Mesendoderm (in vitro differentiated cells): ENCODE data around the gene UQCC3.
"Not testable (repeated sequence)": the region's sequence is repeated elsewhere in the genome, so short reads cannot be mapped to it uniquely, and the experiment has no call there.

ENCODE experiments used
- DNase-seq: peaks from one replicate; pipeline ENCODE4 v3.0.0; 2013
- H2AK5ac ChIP-seq: 2 replicates; pipeline ENCODE4 v1.6.1; 2013; ENCODE audit warnings: low read length, inconsistent platforms
- H2BK120ac ChIP-seq: 2 replicates; pipeline ENCODE4 v1.6.1; 2013; ENCODE audit warnings: low read depth, mild to moderate bottlenecking, low read length, moderate library complexity, mixed read lengths
- H2BK15ac ChIP-seq: replicated peaks from 2 replicates; pipeline ENCODE4 v1.6.1; 2013; ENCODE audit warnings: low read depth, mild to moderate bottlenecking, moderate library complexity
- H2BK5ac ChIP-seq: 2 replicates; pipeline ENCODE4 v1.6.1; 2013; ENCODE audit warnings: low read length, inconsistent platforms
- H3K18ac ChIP-seq: 2 replicates; pipeline ENCODE4 v1.6.1; 2013; ENCODE audit warnings: mild to moderate bottlenecking, low read length, mixed read lengths
- H3K23ac ChIP-seq: one replicate; pipeline ENCODE4 v1.6.1; 2013; ENCODE audit warnings: low read length
- H3K27ac ChIP-seq: 2 replicates; pipeline ENCODE4 v1.5.1; 2013; ENCODE audit warnings: low read depth, mild to moderate bottlenecking, inconsistent platforms, low read length, moderate library complexity
- H3K27me3 ChIP-seq: 2 replicates; pipeline ENCODE4 v1.6.1; 2013; ENCODE audit warnings: low read length, control low read depth, mild to moderate bottlenecking, inconsistent platforms; ENCODE audit not compliant: insufficient read depth, poor library complexity
- H3K36me3 ChIP-seq: 2 replicates; pipeline ENCODE4 v1.6.1; 2013; ENCODE audit warnings: low read length, inconsistent platforms; ENCODE audit not compliant: control insufficient read depth, insufficient read depth
- H3K4ac ChIP-seq: one replicate; pipeline ENCODE4 v1.6.1; 2013; ENCODE audit warnings: low read depth, mild to moderate bottlenecking, low read length, moderate library complexity
- H3K4me1 ChIP-seq: 2 replicates; pipeline ENCODE4 v1.6.1; 2013; ENCODE audit warnings: low read depth, low read length, inconsistent platforms; ENCODE audit not compliant: control insufficient read depth
- H3K4me2 ChIP-seq: 2 replicates; pipeline ENCODE4 v1.6.1; 2013; ENCODE audit warnings: low read length
- H3K4me3 ChIP-seq: 2 replicates; pipeline ENCODE4 v1.5.1; 2013; ENCODE audit warnings: mild to moderate bottlenecking, low read length
- H3K56ac ChIP-seq: one replicate; pipeline ENCODE4 v1.6.1; 2013; ENCODE audit warnings: low read length
- H3K79me1 ChIP-seq: 2 replicates; pipeline ENCODE4 v1.6.1; 2013; ENCODE audit warnings: low read length, inconsistent platforms
- H3K79me2 ChIP-seq: 2 replicates; pipeline ENCODE4 v1.6.1; 2013; ENCODE audit warnings: mild to moderate bottlenecking, low read length; ENCODE audit not compliant: control insufficient read depth, insufficient read depth
- H3K9ac ChIP-seq: 2 replicates; pipeline ENCODE4 v1.6.1; 2013; ENCODE audit warnings: low read length, inconsistent platforms
- H4K5ac ChIP-seq: one replicate; pipeline ENCODE4 v1.6.1; 2013; ENCODE audit warnings: low read length
- H4K8ac ChIP-seq: one replicate; pipeline ENCODE4 v1.6.1; 2013; ENCODE audit warnings: low read depth, mild to moderate bottlenecking, control low read depth, low read length, moderate library complexity
- WGBS: extraction: QIAGEN DNeasy Blood & Tissue Kit; methylation state at CpG from one replicate; pipeline ENCODE4 v1.1.7; 2013; ENCODE audit warnings: low lambda C conversion rate, missing lambda C conversion rate; ENCODE audit not compliant: insufficient coverage; ENCODE audit errors: extremely low coverage; 5-methylcytosine and 5-hydroxymethylcytosine counted together

UQCC3 gene

DNA sequence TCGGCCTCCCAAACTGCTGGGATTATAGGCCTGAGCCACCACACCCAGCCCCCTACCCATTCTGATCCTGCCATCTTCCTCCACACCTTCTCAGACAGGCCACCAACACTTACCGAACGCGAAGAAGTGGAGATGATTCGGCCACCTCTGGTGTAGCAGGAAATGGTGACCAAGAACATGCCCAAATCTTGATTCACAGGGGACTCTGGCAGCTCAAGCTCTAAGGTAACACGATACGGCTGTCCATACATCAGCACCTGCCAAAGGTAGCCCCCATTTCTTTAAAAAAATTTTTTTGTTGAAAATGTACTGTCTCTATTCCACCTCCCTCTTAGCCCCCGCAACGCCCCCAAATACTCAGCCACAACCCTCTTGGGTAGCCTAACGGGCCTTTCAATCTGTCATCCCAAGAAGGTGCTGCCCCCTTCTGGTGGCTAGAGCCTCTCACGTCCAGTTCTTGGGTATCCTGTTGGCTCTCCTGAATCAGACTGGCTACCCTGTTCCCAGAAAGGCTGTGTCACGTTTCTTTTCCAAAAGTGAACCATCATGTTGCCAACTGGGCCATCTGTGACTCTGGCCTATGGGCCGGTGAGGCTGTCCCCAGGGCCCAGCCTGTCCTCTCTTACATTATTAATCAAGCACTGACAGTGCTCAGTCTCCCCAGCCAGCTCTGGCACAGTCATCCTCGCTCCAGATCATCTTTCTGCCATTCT is 23.1 kb downstream of the UQCC3 start:
- Histone ChIP-seq H2AK5ac (no peak overlapping the region), H3K4me2 (no peak overlapping the region), H3K4me3 (no peak overlapping the region), H2BK5ac (no peak overlapping the region), H3K36me3 (peaks cover 4% of the 10 kb centered on the region), H2BK15ac (no peak overlapping the region), H3K4ac (no peak overlapping the region), H3K4me1 (no peaks in the 10 kb centered on the region), H3K9ac (no peak overlapping the region), H3K18ac (no peak overlapping the region), H3K23ac (no peak overlapping the region), H4K8ac (no peak overlapping the region), H2BK120ac (no peak overlapping the region), H4K5ac (no peak overlapping the region), H3K27ac (no peak overlapping the region), H3K56ac (no peak overlapping the region), H3K27me3 (no peaks in the 10 kb centered on the region), H3K79me1 (no peaks in the 10 kb centered on the region), H3K79me2 (no peaks in the 10 kb centered on the region)
- no CpG with 5 or more reads among the region's 14 CpGs for WGBS
- DNase-seq: peak; percentile 89

DNA sequence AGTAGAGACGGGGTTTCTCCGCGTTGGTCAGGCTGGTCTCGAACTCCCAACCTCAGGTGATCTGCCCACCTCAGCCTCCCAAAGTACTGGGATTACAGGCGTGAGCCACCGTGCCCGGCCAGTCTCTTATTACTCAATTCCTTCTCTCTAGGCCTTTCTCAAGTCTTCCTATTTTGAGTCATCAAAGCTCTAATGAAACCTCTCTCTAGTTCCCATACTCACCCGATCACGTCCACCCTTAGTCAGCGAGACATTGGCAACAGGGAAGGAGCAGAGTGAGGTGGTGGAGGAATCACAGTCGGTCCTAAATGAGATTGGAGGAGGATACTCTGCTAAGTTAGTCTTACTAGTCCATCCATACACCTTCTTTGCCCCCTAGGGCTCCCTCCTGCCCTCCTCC is 30.8 kb downstream of the UQCC3 start:
- Histone ChIP-seq H3K4me3 (no peak overlapping the region), H3K79me2 (peaks cover 9% of the 10 kb centered on the region), H2BK15ac (no peak overlapping the region), H2BK5ac (no peak overlapping the region), H3K27ac (no peak overlapping the region), H4K5ac (no peak overlapping the region), H3K4me1 (no peaks in the 10 kb centered on the region), H4K8ac (no peak overlapping the region), H3K36me3 (no peaks in the 10 kb centered on the region), H3K23ac (no peak overlapping the region), H3K27me3 (no peaks in the 10 kb centered on the region), H2AK5ac (no peak overlapping the region), H3K4ac (no peak overlapping the region), H3K4me2 (no peak overlapping the region), H3K18ac (no peak overlapping the region), H3K9ac (no peak overlapping the region), H3K56ac (no peak overlapping the region), H2BK120ac (no peak overlapping the region), H3K79me1 (peaks cover 7% of the 10 kb centered on the region)
- WGBS: no CpG with 5 or more reads among the region's 11 CpGs
- no peak for DNase-seq

DNA sequence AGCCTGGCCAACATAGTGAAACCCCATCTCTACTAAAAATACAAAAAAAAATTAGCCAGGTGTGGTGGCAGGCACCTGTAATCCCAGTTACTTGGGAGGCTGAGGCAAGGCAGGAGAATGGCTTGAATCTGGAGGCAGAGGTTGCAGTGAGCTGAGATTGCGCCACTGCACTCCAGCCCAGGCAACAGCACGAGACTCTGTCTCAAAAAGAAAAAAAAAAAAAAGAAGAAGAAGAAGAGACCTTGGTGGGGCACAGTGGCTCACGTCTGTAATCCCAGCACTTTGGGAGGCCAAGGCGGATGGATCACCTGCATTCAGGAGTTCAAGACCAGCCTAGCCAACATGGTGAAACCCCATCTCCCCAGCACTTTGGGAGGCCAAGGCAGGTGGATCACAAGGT is 32.4 kb downstream of the UQCC3 start:
- H3K56ac ChIP-seq, DNase-seq, H3K4me2 ChIP-seq, H3K79me2 ChIP-seq, H3K9ac ChIP-seq, H2BK5ac ChIP-seq, H3K27ac ChIP-seq, H3K23ac ChIP-seq, H4K8ac ChIP-seq, H3K79me1 ChIP-seq, H4K5ac ChIP-seq, H3K4ac ChIP-seq, H3K18ac ChIP-seq, H2BK120ac ChIP-seq, H3K4me3 ChIP-seq, H3K36me3 ChIP-seq, H3K27me3 ChIP-seq, H2BK15ac ChIP-seq, H3K4me1 ChIP-seq, H2AK5ac ChIP-seq: not testable (repeated sequence)
- no CpG with 5 or more reads among the region's 4 CpGs for WGBS

DNA sequence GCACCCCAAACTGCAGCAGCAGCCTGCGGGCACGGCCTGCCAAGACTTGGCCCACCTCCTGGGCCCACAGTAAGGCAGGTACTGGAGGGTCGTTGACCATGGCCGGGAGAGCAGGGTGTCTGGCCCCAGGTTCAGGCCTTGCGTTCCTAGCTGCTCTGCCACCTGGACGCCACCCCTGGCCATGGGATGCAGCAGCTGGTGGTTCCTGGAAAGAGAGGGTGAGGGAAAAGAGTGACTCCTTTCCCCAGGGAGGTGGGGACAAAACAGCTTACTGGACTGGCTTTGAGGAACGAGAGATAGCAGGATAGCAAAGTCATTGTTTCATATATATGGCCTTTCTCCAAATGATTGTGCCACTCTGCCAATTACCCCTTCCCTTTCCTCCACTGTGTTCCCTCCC is 33.9 kb downstream of the UQCC3 start:
- Histone ChIP-seq H2BK120ac (no peak overlapping the region), H3K18ac (no peak overlapping the region), H2BK15ac (no peak overlapping the region), H3K36me3 (no peaks in the 10 kb centered on the region), H4K8ac (no peak overlapping the region), H3K23ac (no peak overlapping the region), H3K9ac (peak overlapping the region; percentile 84), H3K27me3 (no peaks in the 10 kb centered on the region), H2BK5ac (no peak overlapping the region), H3K4me2 (peak overlapping the region; percentile 47), H3K4me1 (peaks cover 13% of the 10 kb centered on the region), H4K5ac (no peak overlapping the region), H3K27ac (no peak overlapping the region), H3K4ac (no peak overlapping the region), H3K56ac (peak overlapping the region; percentile 89), H3K79me1 (peaks cover 7% of the 10 kb centered on the region), H2AK5ac (no peak overlapping the region), H3K79me2 (peaks cover 9% of the 10 kb centered on the region), H3K4me3 (peak overlapping the region; percentile 83)
- peak; percentile 39 for DNase-seq
- no CpG with 5 or more reads among the region's 7 CpGs for WGBS

DNA sequence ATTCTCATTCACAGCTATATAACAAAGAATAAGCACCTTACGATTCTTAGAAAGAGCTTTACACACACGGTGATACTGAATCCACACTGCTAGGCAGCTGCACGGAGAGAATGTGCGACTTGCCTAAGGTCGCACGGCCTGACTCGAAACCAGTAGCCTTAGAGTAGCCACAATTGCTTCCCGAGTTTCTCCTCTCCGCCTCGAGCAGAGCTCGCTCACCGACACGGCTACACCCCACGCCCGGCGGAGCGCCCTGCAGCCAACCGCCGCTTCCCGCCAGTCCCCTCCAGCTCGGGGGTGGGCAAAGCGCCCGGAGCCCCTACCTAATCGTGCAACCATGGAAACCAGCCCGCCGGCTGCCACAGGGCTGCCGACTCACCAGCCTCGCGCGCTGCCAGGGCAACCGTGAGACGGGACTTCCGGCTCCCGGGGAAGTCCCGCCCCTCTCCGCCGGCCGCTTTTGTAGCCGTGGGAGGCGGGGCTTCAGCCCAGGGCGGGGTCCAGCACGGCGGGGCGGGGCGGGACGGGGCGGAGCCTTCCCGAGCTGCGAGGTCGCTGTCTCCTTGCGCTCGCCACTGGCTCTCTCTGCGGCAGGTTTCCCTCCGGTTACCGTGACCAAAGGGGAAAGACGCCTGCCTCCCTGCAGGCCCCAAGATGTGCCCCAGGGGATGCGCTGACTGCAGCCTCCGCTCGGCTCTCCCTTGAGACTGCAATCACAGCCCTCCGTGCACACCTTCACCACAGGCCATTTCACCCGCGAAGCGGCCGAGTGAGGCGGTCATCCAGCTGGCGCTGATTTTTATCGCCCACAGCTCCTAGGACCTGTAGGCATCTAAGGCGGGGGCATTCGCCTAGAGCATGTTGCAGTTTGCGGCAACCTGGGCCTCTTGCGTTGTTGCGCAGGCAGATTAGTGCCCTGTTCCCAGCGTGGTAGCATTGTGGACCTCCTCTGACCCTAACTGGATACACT is 34.7 kb downstream of the UQCC3 start:
- H3K27ac ChIP-seq: peak overlapping the region; percentile 40

More for the DNA sequence above, 34.7 kb downstream of the UQCC3 start:
- Histone ChIP-seq H4K8ac (no peak overlapping the region), H3K23ac (peak overlapping the region; percentile 67), H3K9ac (peak overlapping the region; percentile 94), H3K4me2 (peak overlapping the region; percentile 99), H3K56ac (peak overlapping the region; percentile 91), H2AK5ac (peak overlapping the region; percentile 71), H3K79me1 (peaks cover 7% of the 10 kb centered on the region), H3K4ac (no peak overlapping the region), H2BK120ac (no peak overlapping the region), H3K18ac (no peak overlapping the region), H3K4me3 (peak overlapping the region; percentile 83), H3K79me2 (peaks cover 9% of the 10 kb centered on the region), H2BK15ac (no peak overlapping the region), H3K27me3 (no peaks in the 10 kb centered on the region), H3K4me1 (peaks cover 13% of the 10 kb centered on the region), H4K5ac (no peak overlapping the region), H3K36me3 (peaks cover 3% of the 10 kb centered on the region), H2BK5ac (peak overlapping the region; percentile 31)
- no CpG with 5 or more reads among the region's 73 CpGs for WGBS
- DNase-seq: peak; percentile 97
